ENCODE results near the gene OR51E1. TPM values are rescaled to one million over a fixed set of nuclear protein-coding genes. Genes with fewer than 3 reads are reported as not detected.

Gene OR51E1
- total and polyA plus RNA-seq, 12 donors, result 0.11 to 0.27 TPM; not detected in 10

GRCh38 chr11:4700436-4700820 is 56.6 kb downstream of the OR51E1 start:
- no peaks in the 10 kb centered on the region for H3K9me3 ChIP-seq (replicated peaks in 1 of 3)
- DNase-seq, result no peak
- no peak for TF ChIP-seq POLR2A (IDR thresholded peaks at IDR 0.05)
- no peaks in the 10 kb centered on the region for H3K36me3 ChIP-seq (replicated peaks in 1 of 2)
- intact Hi-C loops (cut with DNase I), result no loop called here
- H3K4me1 ChIP-seq (replicated peaks in 1 of 2), result no peaks in the 10 kb centered on the region
- H3K4me3 ChIP-seq, result no peak overlapping the region
- WGBS, 4 donors, result 61 to 69% (median 67%) methylated on average over 1 of the region's 1 CpG
- H3K27me3 ChIP-seq, result no peaks in the 10 kb centered on the region
- no peak overlapping the region for H3K27ac ChIP-seq

GRCh38 chr11:4704054-4704789 is 60.4 kb downstream of the OR51E1 start, which contains the start of gene MMP26:
TSS of gene MMP26 (plus strand) at chr11:4704784.
- Histone ChIP-seq H3K27me3 (no peaks in the 10 kb centered on the region), H3K36me3 (replicated peaks in 1 of 2) (no peaks in the 10 kb centered on the region), H3K27ac (no peak within 1 kb of the TSS), H3K4me3 (no peak within 1 kb of the TSS), H3K4me1 (replicated peaks in 1 of 2) (no peaks in the 10 kb centered on the region), H3K9me3 (replicated peaks in 1 of 3) (no peaks in the 10 kb centered on the region)
- intact Hi-C loops (cut with DNase I), result no loop called here
- DNase-seq, result no peak
- WGBS, 4 donors, result 47 to 57% (median 50%) methylated on average over 4 to 5 of the region's 5 CpGs
- TF ChIP-seq POLR2A (IDR thresholded peaks at IDR 0.05) (no peak), CTCF (IDR thresholded peaks at IDR 0.05) (no peak)

- TF ChIP-seq CTCF (IDR thresholded peaks at IDR 0.05), result no peak
- TF ChIP-seq POLR2A (IDR thresholded peaks at IDR 0.05), result no peak
- no peak for DNase-seq
- Histone ChIP-seq H3K36me3 (replicated peaks in 1 of 2) (no peaks in the 10 kb centered on the region), H3K9me3 (replicated peaks in 1 of 3) (no peaks in the 10 kb centered on the region), H3K27ac (no peak overlapping the region), H3K4me1 (replicated peaks in 1 of 2) (no peaks in the 10 kb centered on the region), H3K27me3 (no peaks in the 10 kb centered on the region), H3K4me3 (no peak overlapping the region)
- 50 to 59% (median 52%) methylated on average over 8 of the region's 8 CpGs for WGBS, 4 donors
- intact Hi-C loops (cut with DNase I), result no loop called here
These were observed 61.1 kb downstream of the OR51E1 start for GRCh38 chr11:4704790-4705334.

Other genes with a start within 250 kb of the OR51E1 start
- under 1 TPM in 1 of 9 donors, not detected in 8; 0.28 TPM for gene OR52K2, start 194.7 kb upstream of the OR51E1 start, total RNA-seq
- gene OR52K2, start 194.7 kb upstream of the OR51E1 start, polyA plus RNA-seq, result not detected
- under 1 TPM in 1 of 9 donors, not detected in 8; 0.84 TPM for gene OR52K1, start 161.3 kb upstream of the OR51E1 start, total RNA-seq
- not detected for gene OR52K1, start 161.3 kb upstream of the OR51E1 start, polyA plus RNA-seq
- not detected for gene OR52M1, start 98.8 kb upstream of the OR51E1 start, total RNA-seq
- gene OR52M1, start 98.8 kb upstream of the OR51E1 start, polyA plus RNA-seq, result not detected
- gene OR52I2, start 62.2 kb upstream of the OR51E1 start, total RNA-seq, result not detected
- gene OR52I2, start 62.2 kb upstream of the OR51E1 start, polyA plus RNA-seq, result not detected
- not detected for gene OR52I1, start 49.9 kb upstream of the OR51E1 start, total RNA-seq
- gene OR52I1, start 49.9 kb upstream of the OR51E1 start, polyA plus RNA-seq, result not detected
- 10 to 100 TPM in 7 of 9 donors, 1 to 10 TPM in 2; 6.4 to 23.3 (median 14.9) TPM for gene TRIM68, start 35.8 kb upstream of the OR51E1 start, total RNA-seq
- 10 to 100 TPM in 1 of 3 donors, 1 to 10 TPM in 2; 2.8 to 11.8 (median 5.1) TPM for gene TRIM68, start 35.8 kb upstream of the OR51E1 start, polyA plus RNA-seq
- gene OR51D1, start 6.5 kb upstream of the OR51E1 start, total RNA-seq, result not detected
- not detected for gene OR51D1, start 6.5 kb upstream of the OR51E1 start, polyA plus RNA-seq
- gene OR51E2, start 53.9 kb downstream of the OR51E1 start, total RNA-seq, result not detected
- gene OR51E2, start 53.9 kb downstream of the OR51E1 start, polyA plus RNA-seq, result under 1 TPM in 1 of 3 donors, not detected in 2; 0.10 TPM
- gene MMP26, start 60.8 kb downstream of the OR51E1 start, total RNA-seq, result not detected
- gene MMP26, start 60.8 kb downstream of the OR51E1 start, polyA plus RNA-seq, result not detected
- gene OR51F1, start 126.0 kb downstream of the OR51E1 start, total RNA-seq, result not detected
- gene OR51F1, start 126.0 kb downstream of the OR51E1 start, polyA plus RNA-seq, result not detected
- gene OR52R1, start 160.4 kb downstream of the OR51E1 start, total RNA-seq, result not detected
- gene OR52R1, start 160.4 kb downstream of the OR51E1 start, polyA plus RNA-seq, result not detected
- gene OR51F2, start 177.3 kb downstream of the OR51E1 start, total RNA-seq, result not detected
- not detected for gene OR51F2, start 177.3 kb downstream of the OR51E1 start, polyA plus RNA-seq
- gene OR51S1, start 205.2 kb downstream of the OR51E1 start, total RNA-seq, result not detected
- not detected for gene OR51S1, start 205.2 kb downstream of the OR51E1 start, polyA plus RNA-seq
- gene OR51T1, start 237.9 kb downstream of the OR51E1 start, total RNA-seq, result not detected
- gene OR51T1, start 237.9 kb downstream of the OR51E1 start, polyA plus RNA-seq, result not detected